Endodermal cell (in vitro differentiated cells): Measurements from ENCODE around the gene ANKRD52. TPM values are rescaled to one million over a fixed set of nuclear protein-coding genes. Genes with fewer than 3 reads are reported as not detected.
"Not testable (repeated sequence)": the region's sequence is repeated elsewhere in the genome, so short reads cannot be mapped to it uniquely, and the experiment has no call there.

ENCODE experiments used
- DNase-seq: peaks from one replicate; pipeline ENCODE4 v3.0.0-alpha.2; 2017
- H3K27ac ChIP-seq: 2 replicates; pipeline ENCODE4 v1.5.1; 2013; ENCODE audit warnings: mild to moderate bottlenecking, low read depth, low read length, moderate library complexity
- H3K27me3 ChIP-seq: 2 replicates; pipeline ENCODE4 v1.6.1; 2013; ENCODE audit warnings: mild to moderate bottlenecking, low read length, moderate library complexity; ENCODE audit not compliant: insufficient read depth, control insufficient read depth, poor library complexity, severe bottlenecking
- H3K36me3 ChIP-seq: 2 replicates; pipeline ENCODE4 v1.7.0; 2013; ENCODE audit warnings: mild to moderate bottlenecking, low read length, moderate library complexity; ENCODE audit not compliant: control insufficient read depth, insufficient read depth
- H3K4me1 ChIP-seq: one replicate; pipeline ENCODE4 v1.7.0; 2013; ENCODE audit warnings: low read length; ENCODE audit not compliant: control insufficient read depth, insufficient read depth
- H3K4me3 ChIP-seq: 2 replicates; pipeline ENCODE4 v1.5.1; 2013; ENCODE audit warnings: mild to moderate bottlenecking, low read length, moderate library complexity
- H3K9ac ChIP-seq: 2 replicates; pipeline ENCODE4 v1.6.1; 2013; ENCODE audit warnings: mild to moderate bottlenecking, low read length, moderate library complexity; ENCODE audit not compliant: poor library complexity, severe bottlenecking; ENCODE audit errors: extremely low read depth
- H3K9me3 ChIP-seq: 2 replicates; pipeline ENCODE4 v1.6.1; 2013; ENCODE audit warnings: mild to moderate bottlenecking, low read length, moderate library complexity; ENCODE audit not compliant: control insufficient read depth
- H3K27ac Mint-ChIP-seq: 2 replicates; pipeline ENCODE4 v1.8.0; 2020; ENCODE audit warnings: mixed read lengths
- H3K27me3 Mint-ChIP-seq: 2 replicates; pipeline ENCODE4 v1.8.0; 2021; ENCODE audit warnings: mild to moderate bottlenecking, mixed read lengths; ENCODE audit not compliant: insufficient read depth
- H3K36me3 Mint-ChIP-seq: 2 replicates; pipeline ENCODE4 v1.8.0; 2020; ENCODE audit warnings: low read depth, mixed read lengths
- H3K4me1 Mint-ChIP-seq: 2 replicates; pipeline ENCODE4 v1.8.0; 2020; ENCODE audit warnings: mixed read lengths
- H3K4me3 Mint-ChIP-seq: 2 replicates; pipeline ENCODE4 v1.8.0; 2020; ENCODE audit warnings: mild to moderate bottlenecking, moderate library complexity, mixed read lengths
- H3K9me3 Mint-ChIP-seq: 2 replicates; pipeline ENCODE4 v1.8.0; 2020; ENCODE audit warnings: mild to moderate bottlenecking, mixed read lengths
- CTCF ChIP-seq: fragments of 200-600 bp; sonication (generic); conservative IDR thresholded peaks from 2 replicates; pipeline ENCODE4 v1.5.0; 2021; ENCODE audit warnings: antibody characterized with exemption, mild to moderate bottlenecking
- WGBS, 2 experiments: methylation state at CpG; one replicate each; pipeline versions ENCODE4 v1.1.5 to v1.1.7; 2013; ENCODE audit warnings: missing lambda C conversion rate in 2 of 2, mixed read lengths in 1 of 2; ENCODE audit not compliant: insufficient coverage in 1 of 2, insufficient read length in 1 of 2; 5-methylcytosine and 5-hydroxymethylcytosine counted together
- total RNA-seq, 2 donors: library from RNA; stranded (reverse); fragmentation: NEBNext Ultra II Directional in 1 of 2; extraction: Animal tissue kit (Norgen Biotek cat#: 25700) in 1 of 2; gene quantifications; 2 replicates in 1 of 2; 3 replicates in 1 of 2; pipeline ENCODE4 v1.2.1, GENCODE V29; 2021

The ANKRD52 gene
- total RNA-seq, 2 donors from 2014 or later = 39.3 to 54.9 TPM

GRCh38 chr12:56198836-56199235 lies 59.3 kb downstream of the ANKRD52 start:
- no peak overlapping the region for H3K4me3 ChIP-seq
- H3K4me3 Mint-ChIP-seq = no peak overlapping the region
- no peaks in the 10 kb centered on the region for H3K27me3 Mint-ChIP-seq
- H3K27ac Mint-ChIP-seq = no peak overlapping the region
- WGBS, 2 experiments = 82 to 88% methylated on average over 1 of the region's 1 CpG
- H3K9me3 ChIP-seq = no peaks in the 10 kb centered on the region
- no peaks in the 10 kb centered on the region for H3K9me3 Mint-ChIP-seq
- H3K4me1 Mint-ChIP-seq = no peaks in the 10 kb centered on the region
- H3K27ac ChIP-seq = no peak overlapping the region
- H3K9ac ChIP-seq = no peak overlapping the region
- DNase-seq = no peak
- peaks cover 7% of the 10 kb centered on the region for H3K36me3 Mint-ChIP-seq
- TF ChIP-seq CTCF = no peak
- no peaks in the 10 kb centered on the region for H3K4me1 ChIP-seq
- H3K27me3 ChIP-seq = no peaks in the 10 kb centered on the region
- H3K36me3 ChIP-seq = no peaks in the 10 kb centered on the region

- H3K4me1 ChIP-seq = no peaks in the 10 kb centered on the region
- TF ChIP-seq CTCF = no peak
- Mint-ChIP-seq H3K9me3 (no peaks in the 10 kb centered on the region), H3K27me3 (no peaks in the 10 kb centered on the region), H3K4me3 (no peak overlapping the region), H3K27ac (peak overlapping the region; percentile 57), H3K4me1 (no peaks in the 10 kb centered on the region), H3K36me3 (peaks cover 12% of the 10 kb centered on the region)
- H3K9me3 ChIP-seq = no peaks in the 10 kb centered on the region
- H3K9ac ChIP-seq = no peak overlapping the region
- no peak for DNase-seq
- WGBS, 2 experiments = 92 to 94% methylated on average over 7 to 9 of the region's 9 CpGs
- H3K36me3 ChIP-seq = peaks cover 6% of the 10 kb centered on the region
- H3K4me3 ChIP-seq = no peak overlapping the region
- no peak overlapping the region for H3K27ac ChIP-seq
- H3K27me3 ChIP-seq = no peaks in the 10 kb centered on the region
These were observed 60.1 kb downstream of the ANKRD52 start for GRCh38 chr12:56197921-56198635.

GRCh38 chr12:56196818-56197550 lies 61.2 kb downstream of the ANKRD52 start:
- not testable (repeated sequence) for H3K27ac Mint-ChIP-seq, H3K9ac ChIP-seq, H3K9me3 ChIP-seq, H3K4me3 Mint-ChIP-seq, H3K27me3 Mint-ChIP-seq, H3K4me3 ChIP-seq, DNase-seq, H3K27me3 ChIP-seq, H3K4me1 Mint-ChIP-seq, H3K9me3 Mint-ChIP-seq, H3K4me1 ChIP-seq, H3K27ac ChIP-seq, H3K36me3 ChIP-seq
- WGBS, 2 experiments = 93 to 96% methylated on average over 7 to 11 of the region's 11 CpGs
- H3K36me3 Mint-ChIP-seq = peaks cover 12% of the 10 kb centered on the region
